ENCODE data around the gene TBXAS1.
"Not testable (repeated sequence)": the region's sequence is repeated elsewhere in the genome, so short reads cannot be mapped to it uniquely, and the experiment has no call there.

TBXAS1 gene

GRCh38 chr7:139915864-139916716 lies 87.0 kb downstream of the TBXAS1 start:
- peak; percentile 35 for DNase-seq

- DNase-seq = no peak
These were observed 87.8 kb downstream of the TBXAS1 start for GRCh38 chr7:139916717-139917395.

- no peak for DNase-seq
These were observed 88.8 kb downstream of the TBXAS1 start for GRCh38 chr7:139917851-139918250.

GRCh38 chr7:139918480-139918879 lies 89.4 kb downstream of the TBXAS1 start:
- no peak for DNase-seq

GRCh38 chr7:139923090-139923489 lies 94.0 kb downstream of the TBXAS1 start:
- DNase-seq = no peak

- DNase-seq = no peak
These were observed 95.4 kb downstream of the TBXAS1 start for GRCh38 chr7:139924461-139924860.

- DNase-seq = not testable (repeated sequence)
These were observed 100.2 kb downstream of the TBXAS1 start for GRCh38 chr7:139929221-139929620.

GRCh38 chr7:139930286-139930965 lies 101.4 kb downstream of the TBXAS1 start:
- no peak for DNase-seq

GRCh38 chr7:139931190-139931934 lies 102.3 kb downstream of the TBXAS1 start:
- no peak for DNase-seq

- no peak for DNase-seq
These were observed 103.5 kb downstream of the TBXAS1 start for GRCh38 chr7:139932531-139932930.

- DNase-seq = no peak
These were observed 107.8 kb downstream of the TBXAS1 start for GRCh38 chr7:139936760-139937310.

- no peak for DNase-seq
These were observed 108.7 kb downstream of the TBXAS1 start for GRCh38 chr7:139937715-139938114.

- DNase-seq = no peak
These were observed 111.8 kb downstream of the TBXAS1 start for GRCh38 chr7:139940866-139941265.

- DNase-seq = no peak
These were observed 112.4 kb downstream of the TBXAS1 start for GRCh38 chr7:139941421-139941820.

GRCh38 chr7:139941866-139942265 lies 112.8 kb downstream of the TBXAS1 start:
- DNase-seq = no peak

- no peak for DNase-seq
These were observed 113.6 kb downstream of the TBXAS1 start for GRCh38 chr7:139942636-139943035.

- DNase-seq = no peak
These were observed 114.3 kb downstream of the TBXAS1 start for GRCh38 chr7:139943401-139943800.

- no peak for DNase-seq
These were observed 115.2 kb downstream of the TBXAS1 start for GRCh38 chr7:139944248-139944647.

- DNase-seq = no peak
These were observed 117.5 kb downstream of the TBXAS1 start for GRCh38 chr7:139946533-139946932.

GRCh38 chr7:139947021-139947420 lies 118.0 kb downstream of the TBXAS1 start:
- no peak for DNase-seq

GRCh38 chr7:139948167-139948566 lies 119.1 kb downstream of the TBXAS1 start:
- no peak for DNase-seq

GRCh38 chr7:139948587-139949335 lies 119.7 kb downstream of the TBXAS1 start:
- no peak for DNase-seq
